HG02943 (cell line): ENCODE data around the gene OR6Y1.

Experiments used
- ATAC-seq: cut with Tn5 transposase; IDR thresholded peaks from one replicate; pipeline ENCODE4 v1.9.1; 2021; ENCODE audit warnings: mild to moderate bottlenecking, low read depth, moderate library complexity; ENCODE audit not compliant: unreplicated experiment

OR6Y1 gene

GRCh38 chr1:158507511-158507910 is 46.7 kb downstream of the OR6Y1 start:
- no peak for ATAC-seq

GRCh38 chr1:158506369-158506987 is 47.7 kb downstream of the OR6Y1 start:
- no peak for ATAC-seq

- ATAC-seq = no peak
These were observed 57.8 kb downstream of the OR6Y1 start for GRCh38 chr1:158496374-158496773.

- ATAC-seq = no peak
These were observed 59.4 kb downstream of the OR6Y1 start for GRCh38 chr1:158494796-158495195.
